GM23338 (cell line): ENCODE data around the gene BRCC3. TPM values are rescaled to one million over a fixed set of nuclear protein-coding genes. Genes with fewer than 3 reads are reported as not detected.

Experiments used
- ATAC-seq: fragments of 200-7000 bp; cut with Tn5 transposase; 3 replicates; pipeline ENCODE4 v1.9.1; 2020
- DNase-seq: peaks from one replicate; pipeline ENCODE4 v3.0.0-alpha.2; 2015; ENCODE audit warnings: low spot score
- H2AFZ ChIP-seq: fragments of 200-600 bp; sonication (generic); 2 replicates; pipeline ENCODE4 v1.8.0; 2016; ENCODE audit warnings: antibody characterized with exemption, mild to moderate bottlenecking, moderate library complexity
- H3F3A ChIP-seq: fragments of 200-600 bp; sonication (generic); replicated peaks from 2 replicates; pipeline ENCODE4 v1.8.0; 2017; ENCODE audit warnings: antibody characterized with exemption, mixed run types, low read depth
- H3K27ac ChIP-seq: fragments of 200-600 bp; sonication (generic); 2 replicates; pipeline ENCODE4 v1.6.1; 2016; ENCODE audit warnings: low read depth
- H3K27me3 ChIP-seq: fragments of 200-600 bp; sonication (generic); 2 replicates; pipeline ENCODE4 v1.8.0; 2016; ENCODE audit warnings: mild to moderate bottlenecking, mixed run types, moderate library complexity; ENCODE audit not compliant: insufficient read depth
- H3K36me3 ChIP-seq: fragments of 200-600 bp; sonication (generic); 2 replicates; pipeline ENCODE4 v1.8.0; 2016; ENCODE audit warnings: mild to moderate bottlenecking; ENCODE audit not compliant: insufficient read depth
- H3K4me1 ChIP-seq: fragments of 200-600 bp; sonication (generic); 2 replicates; pipeline ENCODE4 v1.8.0; 2016; ENCODE audit warnings: mild to moderate bottlenecking, moderate library complexity; ENCODE audit not compliant: insufficient read depth
- H3K4me2 ChIP-seq: fragments of 200-600 bp; sonication (generic); 2 replicates; pipeline ENCODE4 v1.7.1; 2017; ENCODE audit warnings: mixed run types
- H3K4me3 ChIP-seq: fragments of 200-600 bp; sonication (generic); 2 replicates; pipeline ENCODE4 v1.6.1; 2016; ENCODE audit warnings: mixed run types
- H3K79me2 ChIP-seq: fragments of 200-600 bp; sonication (generic); replicated peaks from 2 replicates; pipeline ENCODE4 v1.8.0; 2017; ENCODE audit warnings: mild to moderate bottlenecking; ENCODE audit not compliant: insufficient read depth
- H3K9me2 ChIP-seq: fragments of 200-600 bp; sonication (generic); 2 replicates; pipeline ENCODE4 v1.8.0; 2017; ENCODE audit not compliant: insufficient read depth
- H4K20me1 ChIP-seq: fragments of 200-600 bp; sonication (generic); replicated peaks from 2 replicates; pipeline ENCODE4 v1.8.0; 2017; ENCODE audit warnings: mild to moderate bottlenecking; ENCODE audit not compliant: insufficient read depth
- H3K27ac Mint-ChIP-seq: 2 replicates; pipeline ENCODE4 v1.8.0; 2020; ENCODE audit warnings: inconsistent platforms, mild to moderate bottlenecking, moderate library complexity, mixed read lengths
- H3K27me3 Mint-ChIP-seq: 3 replicates; pipeline ENCODE4 v1.8.0; 2022; ENCODE audit warnings: low read depth, mild to moderate bottlenecking, moderate library complexity, mixed read lengths, inconsistent platforms; ENCODE audit not compliant: insufficient read depth, poor library complexity
- H3K36me3 Mint-ChIP-seq: 3 replicates; pipeline ENCODE4 v1.8.0; 2021; ENCODE audit warnings: low read depth, mild to moderate bottlenecking, inconsistent platforms, moderate library complexity, mixed read lengths
- H3K4me1 Mint-ChIP-seq: 3 replicates; pipeline ENCODE4 v1.8.0; 2020; ENCODE audit warnings: mild to moderate bottlenecking, inconsistent platforms, mixed read lengths
- H3K4me3 Mint-ChIP-seq: 3 replicates; pipeline ENCODE4 v1.8.0; 2021; ENCODE audit warnings: moderate library complexity, mild to moderate bottlenecking, inconsistent platforms, mixed read lengths
- H3K9me3 Mint-ChIP-seq: 3 replicates; pipeline ENCODE4 v1.8.0; 2020; ENCODE audit warnings: moderate library complexity, mild to moderate bottlenecking, inconsistent platforms, mixed read lengths
- CREB1 ChIP-seq: fragments of 250-450 bp; sonication (Bioruptor Pico); IDR thresholded peaks from 2 replicates; pipeline ENCODE4 v1.5.0; 2020; ENCODE audit warnings: low read depth, mild to moderate bottlenecking, moderate library complexity
- ETS1 ChIP-seq: IDR thresholded peaks from 2 replicates; pipeline ENCODE4 v1.6.1; 2016; ENCODE audit warnings: antibody characterized with exemption
- EZH2 ChIP-seq: fragments of 200-600 bp; sonication (generic); IDR thresholded peaks from one replicate; pipeline ENCODE4 v1.8.0; 2017; ENCODE audit warnings: antibody characterized with exemption, mild to moderate bottlenecking, low read depth; ENCODE audit not compliant: unreplicated experiment
- EZH2phosphoT487 ChIP-seq: fragments of 200-600 bp; sonication (generic); IDR thresholded peaks from one replicate; pipeline ENCODE4 v1.8.1; 2018; ENCODE audit warnings: antibody characterized with exemption; ENCODE audit not compliant: unreplicated experiment
- JUNB ChIP-seq: IDR thresholded peaks from one replicate; pipeline ENCODE4 v1.6.1; 2016; ENCODE audit warnings: antibody characterized with exemption; ENCODE audit not compliant: unreplicated experiment
- NANOG ChIP-seq: IDR thresholded peaks from 2 replicates; pipeline ENCODE4 v1.6.1; 2016; ENCODE audit warnings: antibody characterized with exemption, borderline replicate concordance
- POLR2AphosphoS5 ChIP-seq: IDR thresholded peaks from 2 replicates; pipeline ENCODE4 v1.6.1; 2016; ENCODE audit warnings: antibody characterized with exemption, low read depth
- STAT1 ChIP-seq: IDR thresholded peaks from one replicate; pipeline ENCODE4 v1.6.1; 2016; ENCODE audit warnings: antibody characterized with exemption; ENCODE audit not compliant: unreplicated experiment
- ZNF114 ChIP-seq: fragments of 250-450 bp; sonication (Bioruptor Pico); IDR thresholded peaks from 2 replicates; pipeline ENCODE4 v1.5.0; 2020; ENCODE audit warnings: mild to moderate bottlenecking, moderate library complexity
- ZNF331 ChIP-seq: fragments of 250-450 bp; sonication (Bioruptor Pico); IDR thresholded peaks from 2 replicates; pipeline ENCODE4 v1.5.0; 2020; ENCODE audit warnings: low read depth, mild to moderate bottlenecking, moderate library complexity
- polyA plus RNA-seq: library from polyadenylated mRNA; unstranded; fragments of >200 nt; fragmentation: Nextera tagmentation; extraction: Ambion mirVana; gene quantifications from 2 replicates; pipeline ENCODE4 v1.2.1, GENCODE V29; 2016
- total RNA-seq: library from RNA; depleted of rRNA; stranded (reverse); fragments of >200 nt; shearing (Covaris generic); gene quantifications from 2 replicates; pipeline ENCODE4 v1.2.3, GENCODE V29; 2014
- TF ChIP-seq, protein P1 (sequence below), 2 experiments: fragments of 200-600 bp in 1 of 2; sonication (generic) in 1 of 2; conservative IDR thresholded peaks; 2 replicates each; pipeline versions ENCODE4 v1.5.1 to v1.6.1; 2016 to 2017; ENCODE audit warnings: antibody characterized with exemption in 2 of 2, low read depth in 2 of 2, mild to moderate bottlenecking in 2 of 2, moderate library complexity in 1 of 2
- TF ChIP-seq, protein P2 (sequence below): IDR thresholded peaks from one replicate; pipeline ENCODE4 v1.6.1; 2018; ENCODE audit warnings: antibody characterized with exemption; ENCODE audit not compliant: unreplicated experiment
- TF ChIP-seq, protein P3 (sequence below): fragments of 250-450 bp; sonication (Bioruptor Pico); IDR thresholded peaks from 2 replicates; pipeline ENCODE4 v1.5.0; 2020; ENCODE audit warnings: mild to moderate bottlenecking, moderate library complexity

Gene BRCC3
- total and polyA plus RNA-seq, 2 experiments from 2014 or later, result 18.4 to 26.7 TPM

DNA sequence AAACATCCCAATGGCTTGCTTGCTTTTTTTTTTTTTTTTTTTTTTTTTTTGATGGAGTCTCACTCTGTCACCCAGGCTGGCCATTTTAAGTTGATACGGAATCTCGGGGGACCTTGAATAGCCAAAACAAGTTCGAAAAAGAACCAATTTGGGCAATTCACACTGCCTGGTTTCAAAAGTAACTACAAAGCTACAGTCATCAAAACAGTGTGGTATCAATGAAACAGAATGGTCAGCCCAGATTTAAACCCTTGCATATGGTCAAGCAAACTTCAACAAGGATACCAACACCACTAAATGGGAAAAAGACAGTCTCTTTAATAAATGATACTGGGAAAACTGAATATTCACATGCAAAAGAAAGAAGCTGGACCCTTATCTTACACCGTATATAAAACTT is 41.8 kb downstream of the BRCC3 start (continued):
- TF ChIP-seq ETS1, result no peak
- no peak for TF ChIP-seq POLR2AphosphoS5
- TF ChIP-seq ZNF331, result no peak

- Histone ChIP-seq H3K79me2 (no peaks in the 10 kb centered on the region), H3K27ac (no peak overlapping the region), H3K4me2 (no peak overlapping the region), H3K36me3 (no peaks in the 10 kb centered on the region; the same call in 1 of the 2 replicates), H3K4me1 (no peaks in the 10 kb centered on the region), H3F3A (no peaks in the 10 kb centered on the region), H3K9me2 (no peaks in the 10 kb centered on the region), H3K27me3 (no peaks in the 10 kb centered on the region), H3K4me3 (no peak overlapping the region), H2AFZ (no peak overlapping the region), H4K20me1 (no peaks in the 10 kb centered on the region)
- Mint-ChIP-seq H3K4me1 (no peaks in the 10 kb centered on the region), H3K27ac (no peak overlapping the region), H3K27me3 (peaks cover 2% of the 10 kb centered on the region), H3K9me3 (no peaks in the 10 kb centered on the region), H3K4me3 (no peak overlapping the region), H3K36me3 (peaks cover 26% of the 10 kb centered on the region; the same call in 2 of the 3 replicates)
- ATAC-seq, result no peak
- no peak for DNase-seq
- TF ChIP-seq, protein P1, sequence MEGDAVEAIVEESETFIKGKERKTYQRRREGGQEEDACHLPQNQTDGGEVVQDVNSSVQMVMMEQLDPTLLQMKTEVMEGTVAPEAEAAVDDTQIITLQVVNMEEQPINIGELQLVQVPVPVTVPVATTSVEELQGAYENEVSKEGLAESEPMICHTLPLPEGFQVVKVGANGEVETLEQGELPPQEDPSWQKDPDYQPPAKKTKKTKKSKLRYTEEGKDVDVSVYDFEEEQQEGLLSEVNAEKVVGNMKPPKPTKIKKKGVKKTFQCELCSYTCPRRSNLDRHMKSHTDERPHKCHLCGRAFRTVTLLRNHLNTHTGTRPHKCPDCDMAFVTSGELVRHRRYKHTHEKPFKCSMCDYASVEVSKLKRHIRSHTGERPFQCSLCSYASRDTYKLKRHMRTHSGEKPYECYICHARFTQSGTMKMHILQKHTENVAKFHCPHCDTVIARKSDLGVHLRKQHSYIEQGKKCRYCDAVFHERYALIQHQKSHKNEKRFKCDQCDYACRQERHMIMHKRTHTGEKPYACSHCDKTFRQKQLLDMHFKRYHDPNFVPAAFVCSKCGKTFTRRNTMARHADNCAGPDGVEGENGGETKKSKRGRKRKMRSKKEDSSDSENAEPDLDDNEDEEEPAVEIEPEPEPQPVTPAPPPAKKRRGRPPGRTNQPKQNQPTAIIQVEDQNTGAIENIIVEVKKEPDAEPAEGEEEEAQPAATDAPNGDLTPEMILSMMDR (conservative IDR thresholded peaks at IDR 0.05; ENCODE audit: low read depth in 2 of 2), result no peak
- TF ChIP-seq, protein P2, sequence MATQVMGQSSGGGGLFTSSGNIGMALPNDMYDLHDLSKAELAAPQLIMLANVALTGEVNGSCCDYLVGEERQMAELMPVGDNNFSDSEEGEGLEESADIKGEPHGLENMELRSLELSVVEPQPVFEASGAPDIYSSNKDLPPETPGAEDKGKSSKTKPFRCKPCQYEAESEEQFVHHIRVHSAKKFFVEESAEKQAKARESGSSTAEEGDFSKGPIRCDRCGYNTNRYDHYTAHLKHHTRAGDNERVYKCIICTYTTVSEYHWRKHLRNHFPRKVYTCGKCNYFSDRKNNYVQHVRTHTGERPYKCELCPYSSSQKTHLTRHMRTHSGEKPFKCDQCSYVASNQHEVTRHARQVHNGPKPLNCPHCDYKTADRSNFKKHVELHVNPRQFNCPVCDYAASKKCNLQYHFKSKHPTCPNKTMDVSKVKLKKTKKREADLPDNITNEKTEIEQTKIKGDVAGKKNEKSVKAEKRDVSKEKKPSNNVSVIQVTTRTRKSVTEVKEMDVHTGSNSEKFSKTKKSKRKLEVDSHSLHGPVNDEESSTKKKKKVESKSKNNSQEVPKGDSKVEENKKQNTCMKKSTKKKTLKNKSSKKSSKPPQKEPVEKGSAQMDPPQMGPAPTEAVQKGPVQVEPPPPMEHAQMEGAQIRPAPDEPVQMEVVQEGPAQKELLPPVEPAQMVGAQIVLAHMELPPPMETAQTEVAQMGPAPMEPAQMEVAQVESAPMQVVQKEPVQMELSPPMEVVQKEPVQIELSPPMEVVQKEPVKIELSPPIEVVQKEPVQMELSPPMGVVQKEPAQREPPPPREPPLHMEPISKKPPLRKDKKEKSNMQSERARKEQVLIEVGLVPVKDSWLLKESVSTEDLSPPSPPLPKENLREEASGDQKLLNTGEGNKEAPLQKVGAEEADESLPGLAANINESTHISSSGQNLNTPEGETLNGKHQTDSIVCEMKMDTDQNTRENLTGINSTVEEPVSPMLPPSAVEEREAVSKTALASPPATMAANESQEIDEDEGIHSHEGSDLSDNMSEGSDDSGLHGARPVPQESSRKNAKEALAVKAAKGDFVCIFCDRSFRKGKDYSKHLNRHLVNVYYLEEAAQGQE, result no peak
- TF ChIP-seq ZNF114 (CRISPR knock-in tag), result no peak
- no peak for TF ChIP-seq NANOG
- TF ChIP-seq EZH2phosphoT487, result no peak
- no peak for TF ChIP-seq ZNF331
- TF ChIP-seq STAT1, result no peak
- no peak for TF ChIP-seq JUNB
- no peak for TF ChIP-seq CREB1 (CRISPR knock-in tag)
- no peak for TF ChIP-seq EZH2
- TF ChIP-seq, protein P3, sequence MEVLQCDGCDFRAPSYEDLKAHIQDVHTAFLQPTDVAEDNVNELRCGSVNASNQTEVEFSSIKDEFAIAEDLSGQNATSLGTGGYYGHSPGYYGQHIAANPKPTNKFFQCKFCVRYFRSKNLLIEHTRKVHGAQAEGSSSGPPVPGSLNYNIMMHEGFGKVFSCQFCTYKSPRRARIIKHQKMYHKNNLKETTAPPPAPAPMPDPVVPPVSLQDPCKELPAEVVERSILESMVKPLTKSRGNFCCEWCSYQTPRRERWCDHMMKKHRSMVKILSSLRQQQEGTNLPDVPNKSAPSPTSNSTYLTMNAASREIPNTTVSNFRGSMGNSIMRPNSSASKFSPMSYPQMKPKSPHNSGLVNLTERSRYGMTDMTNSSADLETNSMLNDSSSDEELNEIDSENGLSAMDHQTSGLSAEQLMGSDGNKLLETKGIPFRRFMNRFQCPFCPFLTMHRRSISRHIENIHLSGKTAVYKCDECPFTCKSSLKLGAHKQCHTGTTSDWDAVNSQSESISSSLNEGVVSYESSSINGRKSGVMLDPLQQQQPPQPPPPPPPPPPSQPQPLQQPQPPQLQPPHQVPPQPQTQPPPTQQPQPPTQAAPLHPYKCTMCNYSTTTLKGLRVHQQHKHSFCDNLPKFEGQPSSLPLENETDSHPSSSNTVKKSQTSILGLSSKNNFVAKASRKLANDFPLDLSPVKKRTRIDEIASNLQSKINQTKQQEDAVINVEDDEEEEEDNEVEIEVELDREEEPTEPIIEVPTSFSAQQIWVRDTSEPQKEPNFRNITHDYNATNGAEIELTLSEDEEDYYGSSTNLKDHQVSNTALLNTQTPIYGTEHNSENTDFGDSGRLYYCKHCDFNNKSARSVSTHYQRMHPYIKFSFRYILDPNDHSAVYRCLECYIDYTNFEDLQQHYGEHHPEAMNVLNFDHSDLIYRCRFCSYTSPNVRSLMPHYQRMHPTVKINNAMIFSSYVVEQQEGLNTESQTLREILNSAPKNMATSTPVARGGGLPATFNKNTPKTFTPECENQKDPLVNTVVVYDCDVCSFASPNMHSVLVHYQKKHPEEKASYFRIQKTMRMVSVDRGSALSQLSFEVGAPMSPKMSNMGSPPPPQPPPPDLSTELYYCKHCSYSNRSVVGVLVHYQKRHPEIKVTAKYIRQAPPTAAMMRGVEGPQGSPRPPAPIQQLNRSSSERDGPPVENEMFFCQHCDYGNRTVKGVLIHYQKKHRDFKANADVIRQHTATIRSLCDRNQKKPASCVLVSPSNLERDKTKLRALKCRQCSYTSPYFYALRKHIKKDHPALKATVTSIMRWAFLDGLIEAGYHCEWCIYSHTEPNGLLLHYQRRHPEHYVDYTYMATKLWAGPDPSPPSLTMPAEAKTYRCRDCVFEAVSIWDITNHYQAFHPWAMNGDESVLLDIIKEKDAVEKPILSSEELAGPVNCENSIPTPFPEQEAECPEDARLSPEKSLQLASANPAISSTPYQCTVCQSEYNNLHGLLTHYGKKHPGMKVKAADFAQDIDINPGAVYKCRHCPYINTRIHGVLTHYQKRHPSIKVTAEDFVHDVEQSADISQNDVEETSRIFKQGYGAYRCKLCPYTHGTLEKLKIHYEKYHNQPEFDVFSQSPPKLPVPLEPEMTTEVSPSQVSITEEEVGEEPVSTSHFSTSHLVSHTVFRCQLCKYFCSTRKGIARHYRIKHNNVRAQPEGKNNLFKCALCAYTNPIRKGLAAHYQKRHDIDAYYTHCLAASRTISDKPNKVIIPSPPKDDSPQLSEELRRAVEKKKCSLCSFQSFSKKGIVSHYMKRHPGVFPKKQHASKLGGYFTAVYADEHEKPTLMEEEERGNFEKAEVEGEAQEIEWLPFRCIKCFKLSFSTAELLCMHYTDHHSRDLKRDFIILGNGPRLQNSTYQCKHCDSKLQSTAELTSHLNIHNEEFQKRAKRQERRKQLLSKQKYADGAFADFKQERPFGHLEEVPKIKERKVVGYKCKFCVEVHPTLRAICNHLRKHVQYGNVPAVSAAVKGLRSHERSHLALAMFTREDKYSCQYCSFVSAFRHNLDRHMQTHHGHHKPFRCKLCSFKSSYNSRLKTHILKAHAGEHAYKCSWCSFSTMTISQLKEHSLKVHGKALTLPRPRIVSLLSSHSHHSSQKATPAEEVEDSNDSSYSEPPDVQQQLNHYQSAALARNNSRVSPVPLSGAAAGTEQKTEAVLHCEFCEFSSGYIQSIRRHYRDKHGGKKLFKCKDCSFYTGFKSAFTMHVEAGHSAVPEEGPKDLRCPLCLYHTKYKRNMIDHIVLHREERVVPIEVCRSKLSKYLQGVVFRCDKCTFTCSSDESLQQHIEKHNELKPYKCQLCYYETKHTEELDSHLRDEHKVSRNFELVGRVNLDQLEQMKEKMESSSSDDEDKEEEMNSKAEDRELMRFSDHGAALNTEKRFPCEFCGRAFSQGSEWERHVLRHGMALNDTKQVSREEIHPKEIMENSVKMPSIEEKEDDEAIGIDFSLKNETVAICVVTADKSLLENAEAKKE (CRISPR knock-in tag), result no peak
- no peak for TF ChIP-seq POLR2AphosphoS5
Measured at GRCh38 chrX:155115174-155115819, 44.0 kb downstream of the BRCC3 start.
